ENCODE results near the gene PPP1R13B. TPM values are rescaled to one million over a fixed set of nuclear protein-coding genes. Genes with fewer than 3 reads are reported as not detected.

PPP1R13B gene
- total RNA-seq, 1 experiment from 2014 or later = 17.8 TPM

- ChIA-PET POLR2A (interaction anchor here (0.6 kb wide), 1 partner anchor 154 kb away, joined by 3 read pairs; no protein-coding TSS in a partner anchor), CTCF (no interaction called here), RAD21 (ENCODE audit: low non-redundant PET in 1 of 2, low total read pairs in 2 of 2, uncharacterized antibody in 2 of 2, unreplicated experiment in 2 of 2) (no interaction called here)
- intact Hi-C loops (cut with micrococcal nuclease) = loop anchor here (10.0 kb wide), 1 partner anchor 333 kb away; the partner anchor contains the start of gene KIF26A
- no peak for TF ChIP-seq POLR2A (IDR thresholded peaks at IDR 0.05; ENCODE audit: borderline replicate concordance, extremely low read depth, insufficient read depth, insufficient read length)
- TF ChIP-seq, protein P1, sequence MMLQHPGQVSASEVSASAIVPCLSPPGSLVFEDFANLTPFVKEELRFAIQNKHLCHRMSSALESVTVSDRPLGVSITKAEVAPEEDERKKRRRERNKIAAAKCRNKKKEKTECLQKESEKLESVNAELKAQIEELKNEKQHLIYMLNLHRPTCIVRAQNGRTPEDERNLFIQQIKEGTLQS (IDR thresholded peaks at IDR 0.05) = 0 out of 2 replicates have a peak, but pooled peaks have one; percentile 52
- no peak for TF ChIP-seq RAD21 (IDR thresholded peaks at IDR 0.05; ENCODE audit: low read depth)
- TF ChIP-seq, protein P2, sequence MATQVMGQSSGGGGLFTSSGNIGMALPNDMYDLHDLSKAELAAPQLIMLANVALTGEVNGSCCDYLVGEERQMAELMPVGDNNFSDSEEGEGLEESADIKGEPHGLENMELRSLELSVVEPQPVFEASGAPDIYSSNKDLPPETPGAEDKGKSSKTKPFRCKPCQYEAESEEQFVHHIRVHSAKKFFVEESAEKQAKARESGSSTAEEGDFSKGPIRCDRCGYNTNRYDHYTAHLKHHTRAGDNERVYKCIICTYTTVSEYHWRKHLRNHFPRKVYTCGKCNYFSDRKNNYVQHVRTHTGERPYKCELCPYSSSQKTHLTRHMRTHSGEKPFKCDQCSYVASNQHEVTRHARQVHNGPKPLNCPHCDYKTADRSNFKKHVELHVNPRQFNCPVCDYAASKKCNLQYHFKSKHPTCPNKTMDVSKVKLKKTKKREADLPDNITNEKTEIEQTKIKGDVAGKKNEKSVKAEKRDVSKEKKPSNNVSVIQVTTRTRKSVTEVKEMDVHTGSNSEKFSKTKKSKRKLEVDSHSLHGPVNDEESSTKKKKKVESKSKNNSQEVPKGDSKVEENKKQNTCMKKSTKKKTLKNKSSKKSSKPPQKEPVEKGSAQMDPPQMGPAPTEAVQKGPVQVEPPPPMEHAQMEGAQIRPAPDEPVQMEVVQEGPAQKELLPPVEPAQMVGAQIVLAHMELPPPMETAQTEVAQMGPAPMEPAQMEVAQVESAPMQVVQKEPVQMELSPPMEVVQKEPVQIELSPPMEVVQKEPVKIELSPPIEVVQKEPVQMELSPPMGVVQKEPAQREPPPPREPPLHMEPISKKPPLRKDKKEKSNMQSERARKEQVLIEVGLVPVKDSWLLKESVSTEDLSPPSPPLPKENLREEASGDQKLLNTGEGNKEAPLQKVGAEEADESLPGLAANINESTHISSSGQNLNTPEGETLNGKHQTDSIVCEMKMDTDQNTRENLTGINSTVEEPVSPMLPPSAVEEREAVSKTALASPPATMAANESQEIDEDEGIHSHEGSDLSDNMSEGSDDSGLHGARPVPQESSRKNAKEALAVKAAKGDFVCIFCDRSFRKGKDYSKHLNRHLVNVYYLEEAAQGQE (IDR thresholded peaks at IDR 0.05; ENCODE audit: low read depth) = no peak
- no peak for TF ChIP-seq TCF7L2 (IDR thresholded peaks at IDR 0.05; ENCODE audit: borderline replicate concordance, extremely low read depth, insufficient read depth, insufficient read length)
- 0 out of 2 replicates have a peak, but pooled peaks have one; percentile 48 for TF ChIP-seq CEBPB (IDR thresholded peaks at IDR 0.05; ENCODE audit: low read depth)
- H3K4me2 ChIP-seq (ENCODE audit: low read length) = no peak overlapping the region
- no peak overlapping the region for H3K4me3 ChIP-seq (replicated peaks in 1 of 2; ENCODE audit: low read depth in 1 of 2, low read length in 2 of 2)
- no peaks in the 10 kb centered on the region for H3K9me2 ChIP-seq (ENCODE audit: insufficient read depth)
- DNase-seq (ENCODE audit: low read depth, low spot score) (no peak), ATAC-seq (no peak)
- H3K9me3 ChIP-seq (ENCODE audit: control insufficient read depth in 1 of 2, insufficient read depth in 1 of 2, low read depth in 1 of 2, low read length in 2 of 2) = no peaks in the 10 kb centered on the region
- H3K36me3 ChIP-seq (ENCODE audit: control insufficient read depth in 1 of 2, insufficient read depth in 2 of 2, low read length in 2 of 2) = no peaks in the 10 kb centered on the region
- peaks cover 4% of the 10 kb centered on the region for H3K79me2 ChIP-seq (ENCODE audit: insufficient read depth, low read length)
- BruUV-seq (replicated peaks) = no TSS peak
- no peak overlapping the region for H3K27ac ChIP-seq (ENCODE audit: low read depth, low read length)
- H2AFZ ChIP-seq (ENCODE audit: low read depth, low read length, poor library complexity, severe bottlenecking) = no peak overlapping the region
- H4K20me1 ChIP-seq (ENCODE audit: insufficient read depth) = no peaks in the 10 kb centered on the region
- H3K27me3 ChIP-seq (ENCODE audit: insufficient read depth, low read length) = no peaks in the 10 kb centered on the region
- no peak overlapping the region for H3K9ac ChIP-seq (ENCODE audit: low read length)
- H3K4me1 ChIP-seq (ENCODE audit: control insufficient read depth in 1 of 2, insufficient read depth in 2 of 2, low read length in 2 of 2) = no peaks in the 10 kb centered on the region
Measured at GRCh38 chr14:103801459-103801858, 45.9 kb downstream of the PPP1R13B start.
